K562 (cell line): Measurements from ENCODE around the gene CAMK2A. TPM values are rescaled to one million over a fixed set of nuclear protein-coding genes. Genes with fewer than 3 reads are reported as not detected.
A peak's percentile ranks its signal among the peaks of the same experiment; 100 is the strongest.

Experiments used
- ATF2 ChIP-seq: sonication (generic); formaldehyde crosslinking; IDR thresholded peaks from 2 replicates; pipeline ENCODE4 v1.8.1; 2022; ENCODE audit warnings: missing genetic modification reagents
- CREB1 ChIP-seq, 2 experiments: sonication (generic) in 1 of 2; formaldehyde crosslinking in 1 of 2; IDR thresholded peaks; 2 replicates each; pipeline versions ENCODE4 v1.6.1 to v1.8.0; 2012 to 2022; ENCODE audit warnings: inconsistent platforms in 1 of 2, mild to moderate bottlenecking in 1 of 2, missing genetic modification reagents in 1 of 2, moderate library complexity in 1 of 2
- CTCF ChIP-seq, 3 experiments: IDR thresholded peaks in 2 of 3; conservative IDR thresholded peaks in 1 of 3; 2 replicates each; pipeline ENCODE4 v1.5.1; 2011 to 2012; ENCODE audit warnings: low read length in 3 of 3, mild to moderate bottlenecking in 3 of 3, control low read depth in 2 of 3, improper control_type of control experiment in 1 of 3, inconsistent platforms in 1 of 3, low read depth in 1 of 3, mixed read lengths in 1 of 3, moderate library complexity in 1 of 3; ENCODE audit not compliant: insufficient read depth in 2 of 3
- ESRRA ChIP-seq: fragments of 450-650 bp; IDR thresholded peaks from 2 replicates; pipeline ENCODE4 v1.6.1; 2014; ENCODE audit warnings: low read depth, mild to moderate bottlenecking, moderate library complexity, borderline replicate concordance
- ETV6 ChIP-seq, 3 experiments: fragments of 150-350 bp in 1 of 3; sonication (generic) in 1 of 3; formaldehyde crosslinking in 1 of 3; IDR thresholded peaks; 2 replicates each; pipeline versions ENCODE4 v1.6.1 to v1.8.0; 2014 to 2022; ENCODE audit warnings: borderline replicate concordance in 2 of 3, low read depth in 2 of 3, antibody characterized with exemption in 1 of 3, low read length in 1 of 3, mild to moderate bottlenecking in 1 of 3, missing genetic modification reagents in 1 of 3
- GATAD2A ChIP-seq: fragments of 450-650 bp; IDR thresholded peaks from 2 replicates; pipeline ENCODE4 v1.6.1; 2017
- HCFC1 ChIP-seq: IDR thresholded peaks from 2 replicates; pipeline ENCODE4 v1.6.1; 2012; ENCODE audit warnings: low read depth, low read length, improper control_type of control experiment
- HMG20A ChIP-seq: fragments of 450-650 bp; formaldehyde crosslinking; conservative IDR thresholded peaks from 2 replicates; pipeline ENCODE4 v1.4.0; 2020; ENCODE audit warnings: mild to moderate bottlenecking, mixed read lengths
- MAFF ChIP-seq: IDR thresholded peaks from 2 replicates; pipeline ENCODE4 v1.6.1; 2012; ENCODE audit warnings: low read length, improper control_type of control experiment
- NFRKB ChIP-seq: fragments of 450-650 bp; IDR thresholded peaks from 2 replicates; pipeline ENCODE4 v1.6.1; 2016; ENCODE audit warnings: low read depth
- NR2F6 ChIP-seq: fragments of 450-650 bp; formaldehyde crosslinking; IDR thresholded peaks from 2 replicates; pipeline ENCODE4 v1.4.0; 2020; ENCODE audit warnings: mild to moderate bottlenecking
- PBX2 ChIP-seq, 2 experiments: IDR thresholded peaks in 1 of 2; conservative IDR thresholded peaks in 1 of 2; 2 replicates each; pipeline ENCODE4 v1.6.1; 2016; ENCODE audit warnings: low read depth in 2 of 2, mild to moderate bottlenecking in 1 of 2, missing compliant biosample characterization in 1 of 2, missing genetic modification characterization in 1 of 2, moderate library complexity in 1 of 2
- PHF20 ChIP-seq: fragments of 450-650 bp; IDR thresholded peaks from 2 replicates; pipeline ENCODE4 v1.6.1; 2018; ENCODE audit not compliant: partially characterized antibody
- PRPF4 ChIP-seq: fragments of 200-400 bp; formaldehyde crosslinking; IDR thresholded peaks from one replicate; pipeline ENCODE4 v1.6.1; 2017; ENCODE audit warnings: low read length, low read depth, mild to moderate bottlenecking; ENCODE audit not compliant: insufficient read depth, poor library complexity, severe bottlenecking
- SMAD3 ChIP-seq: fragments of 450-650 bp; formaldehyde crosslinking; conservative IDR thresholded peaks from 2 replicates; pipeline ENCODE4 v1.4.0; 2020; ENCODE audit warnings: mild to moderate bottlenecking
- TOE1 ChIP-seq, 2 experiments: fragments of 450-650 bp in 1 of 2; sonication (generic) in 1 of 2; formaldehyde crosslinking in 1 of 2; IDR thresholded peaks; 2 replicates each; pipeline versions ENCODE4 v1.7.1 to v1.8.0; 2016 to 2022; ENCODE audit warnings: borderline replicate concordance in 2 of 2, mild to moderate bottlenecking in 2 of 2, antibody characterized with exemption in 1 of 2, inconsistent platforms in 1 of 2, low read depth in 1 of 2, missing genetic modification reagents in 1 of 2, moderate library complexity in 1 of 2
- ZNF511 ChIP-seq: sonication (generic); formaldehyde crosslinking; IDR thresholded peaks from 2 replicates; pipeline ENCODE4 v1.8.0; 2022; ENCODE audit warnings: mild to moderate bottlenecking, missing genetic modification reagents
- polyA plus RNA-seq, 8 experiments: library from polyadenylated mRNA; depleted of rRNA in 4 of 8; stranded (reverse) in 5 of 8; unstranded in 3 of 8; fragments of >200 nt; fragmentation: Nextera tagmentation in 2 of 8; fragmentation: Illumina TruSeq in 1 of 8; extraction: Ambion mirVana in 2 of 8; extraction: Trizol in 1 of 8; gene quantifications; 2 replicates each; pipeline versions ENCODE4 v1.2.1 to v1.2.3, GENCODE V29; 2011 to 2014; ENCODE audit warnings: inconsistent platforms in 1 of 8, missing spikeins in 1 of 8
- total RNA-seq, 7 experiments: library from RNA; depleted of rRNA in 6 of 7; stranded (reverse); fragments of >200 nt in 6 of 7; fragmentation: Illumina TruSeq in 2 of 7; extraction: Trizol in 2 of 7; gene quantifications; 2 replicates each; pipeline versions ENCODE4 v1.2.1 to v1.2.3, GENCODE V29; 2011 to 2021; ENCODE audit warnings: low replicate concordance in 1 of 7
- TF ChIP-seq, protein P1 (sequence below): IDR thresholded peaks from 2 replicates; pipeline ENCODE4 v1.6.1; 2014; ENCODE audit warnings: antibody characterized with exemption

The CAMK2A gene
- total and polyA plus RNA-seq, 9 of the 15 experiments (the other 6 are each of a cell fraction or from before 2014, with no cell fraction given) = 0.01 to 0.18 (median 0.04) TPM; not detected in 6

GRCh38 chr5:150245111-150245789, 44.3 kb downstream of the CAMK2A start (continued):
- TF ChIP-seq TOE1 (IDR thresholded peaks at IDR 0.05; ENCODE audit: borderline replicate concordance) = no peak
- no peak for TF ChIP-seq TOE1 (CRISPR knock-in tag; IDR thresholded peaks at IDR 0.05; ENCODE audit: borderline replicate concordance, low read depth)
- TF ChIP-seq, protein P1, sequence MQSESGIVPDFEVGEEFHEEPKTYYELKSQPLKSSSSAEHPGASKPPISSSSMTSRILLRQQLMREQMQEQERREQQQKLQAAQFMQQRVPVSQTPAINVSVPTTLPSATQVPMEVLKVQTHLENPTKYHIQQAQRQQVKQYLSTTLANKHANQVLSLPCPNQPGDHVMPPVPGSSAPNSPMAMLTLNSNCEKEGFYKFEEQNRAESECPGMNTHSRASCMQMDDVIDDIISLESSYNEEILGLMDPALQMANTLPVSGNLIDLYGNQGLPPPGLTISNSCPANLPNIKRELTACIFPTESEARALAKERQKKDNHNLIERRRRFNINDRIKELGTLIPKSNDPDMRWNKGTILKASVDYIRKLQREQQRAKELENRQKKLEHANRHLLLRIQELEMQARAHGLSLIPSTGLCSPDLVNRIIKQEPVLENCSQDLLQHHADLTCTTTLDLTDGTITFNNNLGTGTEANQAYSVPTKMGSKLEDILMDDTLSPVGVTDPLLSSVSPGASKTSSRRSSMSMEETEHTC = no peak
- TF ChIP-seq SMAD3 (CRISPR knock-in tag) = no peak
- no peak for TF ChIP-seq ZNF511 (CRISPR knock-in tag)
- no peak for TF ChIP-seq PRPF4
- TF ChIP-seq HCFC1 = no peak
- no peak for TF ChIP-seq CTCF (IDR thresholded peaks at IDR 0.05 in 2 of 3, conservative IDR thresholded peaks at IDR 0.05 in 1 of 3; ENCODE audit: insufficient read depth in 2 of 3, low read depth in 1 of 3, low read length in 3 of 3)
- TF ChIP-seq MAFF = no peak
- no peak for TF ChIP-seq ETV6 (IDR thresholded peaks at IDR 0.05; ENCODE audit: borderline replicate concordance in 1 of 2, low read depth in 2 of 2, low read length in 1 of 2)
- no peak for TF ChIP-seq ETV6 (CRISPR knock-in tag; IDR thresholded peaks at IDR 0.05; ENCODE audit: borderline replicate concordance)
- TF ChIP-seq CREB1 (IDR thresholded peaks at IDR 0.05) = no peak
- no peak for TF ChIP-seq CREB1 (CRISPR knock-in tag; IDR thresholded peaks at IDR 0.05)
- TF ChIP-seq PBX2 (CRISPR knock-in tag; IDR thresholded peaks at IDR 0.05; ENCODE audit: low read depth) = no peak
- peak; percentile 23; the same call in 1 of the 2 replicates for TF ChIP-seq PBX2 (tag; conservative IDR thresholded peaks at IDR 0.05; ENCODE audit: low read depth)
- TF ChIP-seq NFRKB = no peak
- no peak for TF ChIP-seq GATAD2A
- TF ChIP-seq PHF20 = no peak
- TF ChIP-seq ATF2 (CRISPR knock-in tag) = no peak
- TF ChIP-seq NR2F6 (CRISPR knock-in tag) = no peak
- no peak for TF ChIP-seq ESRRA
- TF ChIP-seq HMG20A (CRISPR knock-in tag) = no peak
